Superior temporal gyrus (tissue), 1 donor: ENCODE results near the gene FAAP100.

Experiments
- DNase-seq: peaks from one replicate; pipeline ENCODE4 v3.0.0-alpha.2; 2016; ENCODE audit errors: extremely low spot score

FAAP100 gene

DNA sequence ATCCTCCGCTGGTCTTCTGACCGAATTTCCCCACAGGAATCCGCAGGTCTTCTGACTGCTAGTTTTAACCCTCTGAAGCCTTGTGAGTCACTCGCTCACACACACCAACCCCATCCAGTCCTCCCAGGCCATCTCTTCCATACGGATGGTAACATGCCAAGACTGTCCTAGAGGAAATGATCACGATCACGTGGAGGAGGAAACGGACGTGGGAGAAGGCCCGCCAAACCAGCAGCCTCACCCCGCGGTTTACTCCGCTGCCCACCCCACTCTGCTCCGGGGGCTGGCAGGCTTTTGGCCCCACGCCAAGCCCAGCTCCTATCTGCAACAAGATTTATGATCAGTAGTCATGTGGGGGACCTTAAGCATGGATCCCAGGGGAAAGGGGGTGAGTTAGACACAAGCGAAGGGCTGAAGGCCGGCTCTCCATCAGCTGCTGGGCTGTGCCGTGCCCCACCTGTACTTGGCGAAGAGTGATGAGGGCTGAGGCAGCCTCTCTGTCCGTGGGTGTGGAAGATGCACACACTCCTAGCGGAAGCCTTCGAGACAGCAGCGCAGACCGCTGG is 1.5 kb upstream of the FAAP100 start:
- DNase-seq: peak; percentile 21

DNA sequence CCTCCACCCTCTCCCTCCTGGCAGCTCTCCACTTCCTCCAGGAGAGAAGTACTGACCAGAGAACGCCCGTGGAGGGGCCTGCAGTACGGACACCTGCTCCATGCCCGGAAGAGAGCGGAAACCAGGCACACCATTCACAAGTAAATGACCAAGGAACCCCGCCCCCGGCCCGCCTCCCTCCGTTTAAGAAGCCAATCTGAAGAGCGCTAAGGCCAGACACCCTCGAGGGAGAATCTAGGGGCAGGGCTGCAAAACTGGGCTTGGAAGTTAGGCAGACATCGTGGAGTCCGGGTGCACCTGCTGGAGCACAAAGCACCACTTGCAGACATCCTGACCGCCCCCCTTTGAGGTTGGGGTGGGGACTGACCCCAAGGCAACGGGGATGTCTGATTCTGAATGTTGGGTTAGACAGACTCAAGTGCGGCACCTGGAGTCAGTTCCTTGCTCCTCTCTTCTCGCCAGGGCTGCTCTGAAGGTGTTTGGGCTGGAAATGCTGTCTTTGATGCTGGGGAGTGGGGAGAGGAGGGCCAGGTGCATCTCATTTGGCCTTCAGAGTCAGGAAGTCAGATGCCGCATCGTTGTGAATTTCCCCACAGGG is 964 bp upstream of the FAAP100 start:
- DNase-seq: peak; percentile 37

DNA sequence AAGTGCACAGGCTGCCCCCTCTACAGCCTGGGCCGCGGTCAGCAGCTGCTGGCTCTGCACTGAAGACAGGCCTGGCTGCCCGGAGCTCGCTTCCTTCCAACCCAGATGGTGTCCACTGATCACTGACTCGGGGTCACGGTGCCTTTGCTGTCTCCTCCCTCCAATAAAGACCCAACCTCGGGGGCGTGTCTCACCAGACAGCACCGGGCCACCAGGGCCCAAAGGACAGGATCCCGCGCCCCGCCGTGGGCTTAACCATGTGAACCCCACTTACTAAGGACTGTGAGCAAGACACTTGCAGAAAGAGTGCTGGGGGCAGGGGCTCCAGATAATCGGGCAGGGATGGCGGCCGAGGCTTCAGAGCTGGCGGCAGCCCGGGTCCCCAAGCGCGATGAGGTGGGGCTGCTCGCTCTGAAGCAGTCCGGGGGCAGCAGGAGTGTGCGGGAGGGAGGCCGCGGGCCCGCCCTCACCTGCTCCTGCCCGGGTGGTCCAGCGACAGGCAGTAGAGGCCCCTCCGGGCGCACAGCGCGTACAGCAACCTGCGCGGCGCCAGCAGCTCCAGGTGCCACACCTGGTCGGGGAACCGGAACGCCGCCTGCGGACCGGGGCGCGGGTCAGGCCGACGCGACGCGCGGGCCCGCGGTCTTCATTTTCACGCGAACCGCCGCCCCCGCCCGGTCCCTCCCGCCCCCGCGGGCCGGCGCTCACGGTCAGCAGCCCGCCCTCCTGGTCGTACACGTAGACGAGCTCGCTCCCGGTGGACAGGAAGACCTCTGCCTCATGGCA is 502 bp downstream of the FAAP100 start:
- no peak for DNase-seq

DNA sequence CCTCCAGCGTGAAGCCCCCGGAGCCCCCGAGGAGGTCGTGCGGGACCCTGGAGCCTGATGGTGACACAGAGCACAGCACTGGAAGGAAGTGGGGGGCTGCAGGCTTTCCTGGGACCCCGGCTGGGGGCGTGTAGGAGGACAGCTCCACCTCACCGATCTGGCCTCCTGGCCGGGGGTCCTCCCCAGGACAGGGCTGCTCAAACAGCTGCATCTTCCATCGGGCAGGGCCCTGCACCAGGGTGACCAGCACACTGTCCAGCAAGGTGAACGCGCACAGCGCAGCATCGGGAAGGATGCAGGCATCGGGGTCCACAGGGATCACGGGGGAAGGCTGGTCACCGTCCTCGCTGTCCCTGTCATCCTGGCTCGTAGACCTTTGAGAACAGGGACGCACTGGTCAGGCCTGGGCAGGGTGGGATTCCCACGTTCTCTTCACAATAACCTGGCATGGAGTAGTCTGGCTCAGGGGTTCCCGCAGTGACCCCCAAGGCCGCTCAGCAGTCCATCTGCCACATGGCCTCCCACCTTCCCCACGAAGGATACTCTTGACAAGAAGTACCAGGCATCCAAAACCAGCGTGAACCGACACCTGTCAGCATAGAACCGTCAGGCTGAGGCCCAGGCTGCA is 1.2 kb downstream of the FAAP100 start:
- DNase-seq: no peak

DNA sequence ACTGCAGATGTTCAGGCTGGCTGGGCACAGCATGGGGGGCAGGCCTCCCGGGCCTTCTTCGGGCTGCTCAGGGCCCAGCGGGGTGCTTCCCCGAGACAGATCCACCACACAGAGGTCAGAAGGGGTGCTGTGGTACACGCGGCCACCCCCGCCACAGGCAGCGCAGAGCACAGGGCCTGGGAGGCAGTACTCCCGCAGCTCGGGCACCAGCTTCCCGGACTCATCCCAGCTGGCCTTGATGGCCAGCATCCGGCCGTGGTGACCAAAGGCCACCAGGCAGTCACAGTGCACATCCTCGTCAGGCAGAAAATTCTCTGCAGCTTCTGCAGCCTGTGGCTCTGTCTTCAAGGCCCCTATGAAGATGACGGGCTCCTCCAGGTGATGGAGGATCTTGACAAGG is 1.9 kb downstream of the FAAP100 start:
- DNase-seq: no peak

DNA sequence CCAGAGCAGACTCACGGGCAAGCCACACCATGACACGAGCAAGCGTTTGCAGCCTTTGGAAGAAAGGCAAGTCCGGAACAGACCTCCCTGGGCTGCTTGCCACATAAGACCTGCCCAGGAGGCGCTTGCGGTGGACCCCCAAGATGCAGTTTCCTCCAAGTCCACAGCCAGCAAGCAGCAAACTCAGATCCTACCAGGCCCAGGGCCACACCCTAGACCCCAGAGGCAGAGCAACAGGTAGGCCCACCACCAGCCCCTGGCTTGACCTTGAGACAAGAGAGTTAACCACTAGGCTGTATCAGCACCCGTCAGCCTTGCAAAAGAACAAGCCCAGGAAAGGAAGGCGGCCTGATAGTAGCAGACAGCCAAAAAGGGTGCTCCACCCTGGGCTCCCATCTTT is 2.3 kb downstream of the FAAP100 start:
- no peak for DNase-seq

DNA sequence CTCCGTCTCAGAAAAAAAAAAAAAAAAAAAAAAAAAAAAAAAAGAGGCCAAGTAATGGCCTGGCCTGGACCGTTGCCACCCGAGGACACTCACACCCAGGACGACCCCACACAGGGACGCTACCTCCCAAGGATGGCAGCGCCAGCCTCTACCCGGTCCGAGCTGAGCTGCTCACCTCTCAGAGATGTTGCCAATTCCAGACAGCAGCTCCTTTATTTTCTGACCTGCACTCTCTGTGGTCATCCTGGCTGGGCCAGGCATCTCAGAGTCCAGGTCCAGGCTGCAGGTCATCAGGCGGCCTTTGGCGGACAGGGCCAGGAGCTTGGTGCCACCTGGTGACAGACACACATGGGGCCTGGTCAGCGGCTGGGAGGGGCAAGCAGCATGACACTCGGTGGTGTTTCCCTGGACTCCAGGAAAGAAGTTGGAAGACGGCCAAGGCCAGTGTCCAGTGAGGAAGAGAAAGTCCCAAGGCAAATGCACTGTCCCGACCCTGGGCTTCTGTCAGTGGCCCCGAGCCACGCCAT is 3.1 kb downstream of the FAAP100 start:
- DNase-seq: no peak

DNA sequence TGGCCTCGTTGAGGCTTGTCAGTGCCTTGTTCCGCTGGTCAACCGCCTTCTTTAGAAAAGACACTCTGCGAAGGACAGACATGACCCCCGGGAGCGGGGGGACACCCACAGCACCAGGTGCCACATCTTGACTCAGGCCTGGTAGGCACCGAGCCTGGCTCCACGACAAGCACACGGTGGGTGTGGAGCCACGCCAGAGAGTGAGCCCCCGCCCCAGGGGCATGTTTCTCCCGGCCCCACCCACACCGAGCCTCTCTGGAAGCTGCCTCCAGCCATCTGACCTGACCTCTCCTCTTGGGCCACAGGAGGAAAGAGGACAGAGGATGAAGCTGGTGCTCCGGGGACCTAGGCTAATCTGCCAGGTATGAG is 4.6 kb downstream of the FAAP100 start:
- DNase-seq: no peak

DNA sequence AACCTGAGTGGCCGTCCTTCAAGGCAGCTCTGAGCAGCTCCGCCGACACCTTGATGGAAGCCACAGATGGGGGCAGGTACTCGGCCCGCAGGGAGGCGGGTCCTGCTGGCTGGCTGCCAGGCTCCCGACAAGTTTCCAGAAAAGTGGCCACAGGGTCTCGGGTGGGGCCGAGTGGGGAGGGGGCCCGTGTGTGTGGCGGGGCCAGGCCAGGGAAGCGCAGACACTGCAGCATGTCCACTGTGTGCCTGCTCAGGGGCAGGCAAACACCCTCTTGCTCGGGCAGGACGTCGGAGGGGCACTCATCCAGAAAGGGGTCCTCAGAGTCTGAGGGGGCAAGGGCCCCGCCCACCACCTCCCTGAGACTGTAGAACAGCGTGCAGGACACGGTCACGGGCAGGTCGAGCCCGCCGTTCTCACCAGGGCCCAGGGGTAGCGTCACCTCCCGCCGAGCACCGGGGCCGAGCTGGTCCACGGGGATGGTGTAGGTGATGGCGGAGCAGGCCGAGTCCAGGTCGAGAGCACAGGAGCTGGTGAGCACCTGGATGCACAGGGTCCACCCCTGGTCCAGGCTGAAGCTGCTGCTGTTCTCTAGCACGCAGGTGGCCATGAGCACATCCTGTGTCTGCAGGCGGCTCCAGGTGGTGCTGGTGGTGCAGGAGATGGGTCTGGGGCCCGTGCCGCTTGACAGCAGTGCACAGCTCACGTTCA is 5.1 kb downstream of the FAAP100 start:
- no peak for DNase-seq

DNA sequence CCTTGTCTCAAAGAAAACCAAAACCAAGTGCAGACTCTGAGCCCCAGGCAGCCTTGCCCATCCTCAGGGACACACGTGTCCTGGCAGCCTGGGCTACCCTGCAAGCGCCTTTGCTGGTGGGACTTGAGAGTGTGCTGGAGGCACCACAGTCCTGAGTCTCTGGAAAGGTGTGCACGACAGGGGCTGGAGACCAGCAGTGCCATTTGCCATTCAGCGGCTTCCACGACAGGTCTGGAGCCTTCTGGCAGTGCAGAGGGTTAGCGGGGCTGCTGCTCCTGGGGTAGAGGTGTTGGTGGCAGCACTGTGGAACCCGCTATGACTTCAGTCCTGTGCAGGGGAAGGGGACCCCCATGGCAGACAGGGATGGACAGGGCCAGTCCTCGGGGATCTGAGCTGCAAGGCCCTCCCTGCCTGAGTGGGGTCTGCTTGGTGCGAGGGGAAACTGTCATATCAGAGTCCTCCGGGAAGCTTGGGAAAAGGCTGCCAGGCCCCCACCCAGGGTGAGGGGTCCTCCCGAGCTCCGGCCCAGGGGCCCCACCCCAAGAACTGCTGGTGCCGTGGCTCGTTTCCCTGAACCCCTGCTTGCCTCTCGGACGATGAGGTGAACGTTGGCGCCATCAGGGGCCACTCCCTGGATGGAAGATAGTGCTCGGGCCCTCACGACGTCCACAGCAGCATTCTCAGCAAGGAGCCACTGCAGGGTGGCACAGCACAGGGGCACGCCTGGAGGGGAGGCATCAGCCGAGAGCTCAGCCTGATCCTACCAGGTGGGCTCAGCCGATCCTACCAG is 6.8 kb downstream of the FAAP100 start:
- no peak for DNase-seq

DNA sequence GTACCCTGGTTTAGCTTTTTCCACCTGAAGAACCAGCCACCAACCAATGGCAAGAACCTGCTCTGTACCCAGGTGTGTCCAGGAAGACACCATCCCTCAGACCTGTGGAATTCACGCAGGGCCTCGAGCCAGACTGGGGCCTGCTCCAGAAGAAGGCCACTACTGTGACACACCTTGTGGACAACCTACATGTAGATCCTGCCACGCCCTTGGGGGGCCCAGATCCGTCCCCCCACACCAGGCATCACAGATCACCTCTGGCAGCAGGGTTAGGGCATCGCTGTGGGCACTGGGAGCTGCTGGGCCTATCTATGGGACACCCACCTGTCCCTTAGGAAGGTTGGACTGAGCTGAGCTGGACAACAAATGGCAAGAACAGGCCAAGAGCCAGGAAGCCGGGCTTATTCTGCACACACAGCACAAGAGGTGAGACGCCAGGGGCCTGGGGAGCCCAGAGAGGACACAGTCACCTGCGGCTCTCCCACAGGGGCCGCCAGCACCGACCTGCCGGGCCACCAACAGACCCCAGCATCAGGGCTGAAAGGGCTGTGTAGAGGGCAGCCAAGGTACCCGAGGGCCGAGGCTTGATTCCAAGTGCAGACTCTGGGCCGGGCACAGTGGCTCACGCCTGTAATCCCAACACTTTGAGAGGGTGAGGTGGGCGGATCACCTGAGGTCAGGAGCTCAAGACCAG is 7.7 kb downstream of the FAAP100 start:
- DNase-seq: no peak

DNA sequence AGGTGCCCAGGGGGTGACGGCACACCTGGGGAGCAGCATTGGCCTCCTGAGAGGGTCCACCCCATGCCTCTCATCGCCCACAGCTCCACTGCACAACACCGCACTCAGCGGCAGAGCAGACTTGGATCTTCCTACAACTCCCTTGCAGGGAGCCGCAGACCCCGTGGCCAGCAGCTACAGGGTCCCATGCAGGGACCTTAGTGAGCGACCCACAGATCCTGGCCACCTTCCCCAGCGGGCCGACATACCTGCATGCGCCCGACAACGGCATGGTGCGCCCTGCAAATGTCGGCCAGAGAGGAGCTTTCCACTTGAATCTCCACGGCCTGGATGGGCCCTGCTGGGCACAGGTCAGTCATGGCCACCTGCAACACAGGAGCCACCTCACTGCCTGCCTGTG is 8.4 kb downstream of the FAAP100 start:
- DNase-seq: no peak

DNA sequence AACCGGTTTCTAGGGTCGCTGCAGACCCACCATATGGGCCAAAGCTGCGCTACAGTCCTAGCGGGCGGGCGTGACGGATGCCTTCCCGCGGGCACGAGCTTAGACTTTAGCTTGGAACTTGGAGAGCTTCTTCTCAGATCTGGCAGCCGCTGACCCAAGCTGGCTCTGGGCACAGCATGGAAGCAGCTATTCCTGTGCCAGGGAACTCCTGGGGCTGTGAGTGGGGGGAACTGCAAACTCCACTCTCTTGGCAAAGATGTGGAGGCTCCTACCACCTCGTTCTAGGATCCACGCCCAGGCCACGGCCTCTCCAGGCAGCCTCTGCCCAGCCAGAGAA is 8.8 kb downstream of the FAAP100 start:
- no peak for DNase-seq

DNA sequence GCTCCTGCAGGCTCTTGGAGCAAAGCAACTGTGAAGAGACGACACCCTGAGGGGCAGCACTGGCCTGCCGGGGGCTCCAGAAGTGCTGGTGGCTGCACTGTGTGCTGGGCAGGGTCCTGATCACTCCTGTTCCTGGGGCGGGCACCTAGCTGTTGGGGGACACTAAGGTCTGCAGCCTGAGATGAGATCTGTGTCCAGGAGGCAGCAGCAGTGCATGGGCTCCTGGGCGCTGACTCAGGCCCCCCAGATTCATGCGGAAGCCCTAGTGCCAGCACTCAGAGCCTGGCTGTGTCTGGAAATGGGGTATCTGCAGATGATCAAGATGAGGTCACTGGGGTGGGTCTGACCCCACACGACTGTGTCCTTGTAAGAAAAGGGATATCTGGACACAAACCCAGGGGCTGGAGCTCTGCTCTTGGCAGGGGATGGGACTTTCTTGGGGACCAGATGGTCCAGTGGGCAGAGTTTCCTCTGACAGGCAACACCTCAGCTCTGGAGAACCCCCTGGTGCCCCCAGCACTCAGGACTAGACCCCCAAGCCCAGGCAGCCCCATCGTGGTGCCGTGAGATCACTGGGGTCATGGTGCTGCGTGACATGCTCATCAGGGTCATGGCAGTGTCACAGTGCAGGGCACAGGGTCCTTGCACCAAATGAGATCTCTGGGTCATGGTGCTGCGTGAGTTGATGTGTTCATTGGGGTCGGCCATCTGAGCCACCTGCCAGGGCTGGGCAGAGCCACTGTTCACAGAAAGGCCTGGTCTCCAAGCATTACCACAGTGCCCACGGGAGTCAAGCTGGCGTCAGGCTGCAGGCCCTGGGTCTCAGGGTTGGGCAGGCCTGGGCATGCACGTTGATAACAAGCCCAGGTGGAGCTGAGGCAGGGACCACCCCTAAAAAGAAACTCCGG is 9.5 kb downstream of the FAAP100 start:
- DNase-seq: no peak

DNA sequence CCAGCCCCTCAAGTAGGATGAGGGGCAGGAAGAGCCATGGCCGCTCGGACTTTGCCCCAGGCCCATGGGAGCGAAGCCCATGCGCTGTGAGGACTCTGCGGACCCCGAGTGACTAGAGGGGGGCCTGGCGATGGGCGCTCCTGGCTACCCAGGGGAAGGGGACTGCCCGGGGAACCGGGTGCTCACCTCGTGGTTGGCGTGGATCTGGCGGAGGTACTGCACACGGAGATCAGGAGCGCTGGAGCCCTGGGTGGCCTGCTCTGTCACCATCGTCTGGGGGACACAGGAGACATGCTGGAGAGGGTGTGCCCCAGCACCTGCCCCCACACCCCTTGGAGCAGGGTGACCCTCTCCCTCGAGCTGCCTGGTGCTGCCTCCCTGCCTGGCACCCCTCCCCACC is 11.0 kb downstream of the FAAP100 start:
- no peak for DNase-seq

DNA sequence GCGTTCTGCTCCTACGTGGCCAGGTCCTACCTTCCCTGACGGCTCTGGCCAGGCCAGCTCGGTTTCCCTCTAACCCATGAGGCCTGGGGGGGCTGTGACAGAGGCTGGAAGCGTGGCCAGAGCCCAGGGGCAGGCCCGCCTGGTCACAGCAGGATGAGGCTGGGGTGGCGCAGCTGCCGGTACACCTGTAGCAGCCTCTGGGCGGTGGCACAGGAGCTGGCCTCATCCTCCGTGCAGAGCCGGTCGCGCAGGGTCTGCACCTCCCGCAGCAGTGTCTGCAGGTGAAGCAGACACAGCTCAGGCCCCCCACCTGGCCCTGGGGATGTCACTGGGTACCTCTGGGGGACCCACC is 11.5 kb downstream of the FAAP100 start:
- no peak for DNase-seq

DNA sequence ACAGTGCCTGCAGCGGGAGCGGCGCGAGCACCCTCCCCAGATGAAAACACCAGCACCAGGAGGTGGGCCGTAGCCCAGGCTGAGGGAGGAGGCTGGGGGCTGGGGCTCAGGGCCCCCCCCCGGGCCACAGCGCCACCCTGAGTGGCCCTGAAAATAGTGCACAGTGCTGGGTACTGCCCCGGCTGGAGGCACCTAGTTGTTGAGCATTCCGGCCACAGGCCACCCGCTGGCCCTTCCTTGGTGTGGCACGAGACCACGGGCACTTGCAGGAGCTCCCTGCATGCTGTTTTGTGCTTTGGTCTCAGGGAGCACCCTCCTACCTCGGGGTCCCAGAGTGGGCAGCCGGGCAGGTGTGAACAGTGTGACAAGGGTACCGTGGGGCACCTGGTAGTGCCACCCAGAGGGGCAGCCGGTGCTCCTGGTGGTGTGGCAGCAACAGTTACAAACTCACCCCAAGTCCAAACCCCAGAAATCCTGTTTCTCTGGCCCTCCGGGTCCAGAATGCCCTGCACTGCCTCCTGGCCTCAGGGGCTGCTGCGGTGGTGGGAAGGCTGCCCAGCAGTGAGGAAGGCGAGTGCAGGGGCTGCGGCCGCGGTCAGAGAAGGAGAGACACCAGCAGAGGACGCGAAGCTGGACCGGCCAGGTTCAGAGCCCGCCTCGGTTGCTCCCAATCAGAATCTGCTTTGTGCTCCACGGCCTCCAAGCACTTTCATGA is 12.0 kb downstream of the FAAP100 start:
- no peak for DNase-seq

DNA sequence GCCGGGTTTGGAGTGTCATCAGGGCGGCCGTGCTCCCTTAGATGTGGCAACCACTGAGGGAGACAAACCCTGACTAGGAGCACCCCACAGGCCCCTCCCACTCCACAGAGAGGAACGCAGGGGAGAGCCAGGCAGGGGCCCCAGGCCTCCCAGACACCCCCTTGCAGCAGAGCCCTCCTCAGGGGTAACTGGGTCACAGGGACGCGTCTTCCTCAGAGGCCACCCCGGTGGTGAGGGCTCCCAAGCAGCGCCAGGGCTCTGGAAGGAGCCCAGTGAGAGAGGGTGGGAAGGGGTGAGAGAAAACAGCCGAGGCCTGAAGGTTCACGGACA is 12.6 kb downstream of the FAAP100 start:
- no peak for DNase-seq
